Measurements from ENCODE around the gene CELA3A.
"Not testable (repeated sequence)": the region's sequence is repeated elsewhere in the genome, so short reads cannot be mapped to it uniquely, and the experiment has no call there.

Gene CELA3A

GRCh38 chr1:21974699-21975098 is 26.8 kb upstream of the CELA3A start:
- not testable (repeated sequence) for H3K27ac Mint-ChIP-seq; ATAC-seq; H3K36me3 Mint-ChIP-seq; H3K9me3 Mint-ChIP-seq; DNase-seq (ENCODE audit: low spot score in 2 of 2); H3K4me3 Mint-ChIP-seq; H3K4me1 Mint-ChIP-seq

DNA sequence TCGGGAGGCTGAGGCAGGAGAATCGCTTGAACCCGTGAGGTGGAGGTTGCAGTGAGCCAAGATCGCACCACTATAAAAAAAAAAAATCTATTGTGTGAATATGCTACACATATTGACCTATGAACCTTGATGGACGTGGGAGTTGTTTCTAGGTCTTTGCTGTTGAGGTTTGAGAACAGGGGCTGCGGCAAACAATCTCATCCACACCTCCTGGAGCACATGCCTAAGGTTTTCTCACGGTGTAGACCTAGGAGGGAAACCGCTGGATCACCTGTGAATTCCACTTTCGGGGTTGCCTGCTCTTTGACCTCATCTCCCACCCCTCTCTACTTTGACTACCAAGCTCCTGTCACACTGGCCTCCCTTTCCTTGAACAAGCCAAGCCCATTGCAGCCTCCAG is 26.2 kb upstream of the CELA3A start:
- not testable (repeated sequence) for H3K27ac Mint-ChIP-seq, H3K4me3 Mint-ChIP-seq

DNA sequence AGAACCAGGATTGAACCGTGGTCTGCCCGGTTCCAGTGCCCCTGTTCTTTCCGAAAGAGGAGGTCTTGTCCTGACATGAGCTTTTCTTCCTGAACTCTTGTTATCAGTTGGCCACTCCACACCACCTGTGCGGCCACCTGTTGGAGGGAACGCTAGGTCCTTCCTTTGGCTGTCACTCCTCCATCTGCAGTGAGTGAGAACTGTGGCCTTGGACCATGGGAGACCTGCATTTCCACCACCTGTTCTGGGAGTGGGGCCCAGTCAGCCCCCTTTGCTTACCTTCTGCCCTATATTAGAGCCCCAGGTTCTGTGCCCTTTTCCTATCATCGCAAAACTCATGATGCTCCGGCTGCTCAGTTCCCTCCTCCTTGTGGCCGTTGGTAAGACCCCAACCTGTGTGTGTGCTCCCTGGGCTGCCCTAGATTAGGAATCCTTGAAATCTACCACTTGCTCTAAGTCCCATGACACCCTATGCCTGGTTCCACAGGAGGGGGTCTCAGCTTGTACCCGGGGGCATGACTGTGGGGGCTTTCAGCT is 24.7 kb upstream of the CELA3A start, which contains the start of gene CELA3B:
Gene CELA3B, plus strand, starts transcription at position 320 of the 537 bp plus-strand sequence. Its CDS starts 18 bp downstream, at position 338.
- H3K9me3 Mint-ChIP-seq, result not testable (repeated sequence)

More for the DNA sequence above, 26.2 kb upstream of the CELA3A start:
- not testable (repeated sequence) for ATAC-seq; DNase-seq (ENCODE audit: low spot score in 2 of 2); H3K36me3 Mint-ChIP-seq; H3K9me3 Mint-ChIP-seq; H3K4me1 Mint-ChIP-seq

DNA sequence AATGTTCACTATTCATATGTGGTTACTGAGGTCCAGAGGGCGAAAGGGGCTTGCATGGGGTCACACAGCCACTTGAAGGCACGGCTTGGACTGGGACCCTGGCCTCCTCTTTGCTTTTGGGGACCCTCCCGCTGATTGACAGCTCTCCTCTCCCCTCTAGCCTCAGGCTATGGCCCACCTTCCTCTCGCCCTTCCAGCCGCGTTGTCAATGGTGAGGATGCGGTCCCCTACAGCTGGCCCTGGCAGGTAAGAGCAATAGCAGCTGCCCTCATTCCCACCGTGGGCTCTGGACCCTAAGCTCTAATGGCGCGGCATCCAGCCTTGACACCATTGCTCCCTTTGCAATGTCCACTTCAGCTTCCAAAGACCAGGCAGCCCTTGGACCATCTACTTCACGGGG is 23.2 kb upstream of the CELA3A start:
- H3K4me1 Mint-ChIP-seq; H3K9me3 Mint-ChIP-seq; DNase-seq (ENCODE audit: low spot score in 2 of 2): not testable (repeated sequence)

More for the DNA sequence above, 24.7 kb upstream of the CELA3A start, which contains the start of gene CELA3B:
- H3K4me3 Mint-ChIP-seq; H3K4me1 Mint-ChIP-seq; DNase-seq (ENCODE audit: low spot score in 2 of 2); H3K36me3 Mint-ChIP-seq; ATAC-seq; H3K27ac Mint-ChIP-seq: not testable (repeated sequence)

GRCh38 chr1:21980515-21981220 is 20.8 kb upstream of the CELA3A start:
- not testable (repeated sequence) for H3K27ac Mint-ChIP-seq; H3K9me3 Mint-ChIP-seq; DNase-seq (ENCODE audit: low spot score in 2 of 2); H3K4me3 Mint-ChIP-seq; H3K36me3 Mint-ChIP-seq; H3K4me1 Mint-ChIP-seq
- ATAC-seq, result peak; percentile 64

More for the DNA sequence above, 23.2 kb upstream of the CELA3A start:
- H3K4me3 Mint-ChIP-seq, H3K27ac Mint-ChIP-seq, ATAC-seq, H3K36me3 Mint-ChIP-seq: not testable (repeated sequence)

- ATAC-seq; H3K36me3 Mint-ChIP-seq; DNase-seq (ENCODE audit: low spot score in 2 of 2); H3K4me1 Mint-ChIP-seq; H3K27ac Mint-ChIP-seq; H3K4me3 Mint-ChIP-seq; H3K9me3 Mint-ChIP-seq: not testable (repeated sequence)
These were observed 20.2 kb upstream of the CELA3A start for GRCh38 chr1:21981253-21981652.

DNA sequence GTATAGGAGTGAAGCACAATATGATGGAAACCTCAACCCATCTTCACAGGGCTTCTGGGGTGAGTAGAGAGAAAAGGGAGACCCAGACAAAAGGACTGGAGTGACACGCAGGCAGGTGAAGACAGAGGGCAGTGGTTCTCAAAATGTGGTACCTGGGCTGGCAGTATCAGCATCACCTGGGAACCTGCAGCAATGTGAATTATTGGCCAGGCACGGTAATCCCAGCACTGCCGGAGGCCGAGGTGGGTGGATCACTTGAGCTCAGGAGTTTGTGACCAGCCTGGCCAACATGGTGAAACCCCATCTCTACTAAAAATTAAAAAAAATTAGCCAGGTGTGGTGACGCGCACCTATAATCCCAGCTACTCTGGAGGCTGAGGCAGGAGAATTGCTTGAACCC is 19.3 kb upstream of the CELA3A start:
- H3K4me1 Mint-ChIP-seq; ATAC-seq; H3K4me3 Mint-ChIP-seq; DNase-seq (ENCODE audit: low spot score in 2 of 2); H3K9me3 Mint-ChIP-seq; H3K36me3 Mint-ChIP-seq; H3K27ac Mint-ChIP-seq: not testable (repeated sequence)

DNA sequence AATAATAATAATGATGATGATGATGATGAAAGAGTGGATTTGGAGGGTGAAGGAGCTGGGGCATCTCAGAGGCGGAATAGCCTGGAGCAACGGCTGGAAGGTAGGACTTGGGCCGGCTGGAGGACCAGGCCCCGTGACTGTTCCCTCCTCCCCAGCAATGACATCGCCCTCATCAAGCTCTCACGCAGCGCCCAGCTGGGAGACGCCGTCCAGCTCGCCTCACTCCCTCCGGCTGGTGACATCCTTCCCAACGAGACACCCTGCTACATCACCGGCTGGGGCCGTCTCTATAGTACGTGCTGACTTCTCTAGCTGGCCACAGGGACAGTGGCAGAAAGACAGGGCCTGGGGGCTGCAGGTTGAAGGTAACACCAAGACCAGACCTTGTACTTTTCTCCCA is 17.9 kb upstream of the CELA3A start:
- not testable (repeated sequence) for DNase-seq (ENCODE audit: low spot score in 2 of 2); H3K4me1 Mint-ChIP-seq; ATAC-seq; H3K9me3 Mint-ChIP-seq; H3K27ac Mint-ChIP-seq; H3K4me3 Mint-ChIP-seq; H3K36me3 Mint-ChIP-seq

DNA sequence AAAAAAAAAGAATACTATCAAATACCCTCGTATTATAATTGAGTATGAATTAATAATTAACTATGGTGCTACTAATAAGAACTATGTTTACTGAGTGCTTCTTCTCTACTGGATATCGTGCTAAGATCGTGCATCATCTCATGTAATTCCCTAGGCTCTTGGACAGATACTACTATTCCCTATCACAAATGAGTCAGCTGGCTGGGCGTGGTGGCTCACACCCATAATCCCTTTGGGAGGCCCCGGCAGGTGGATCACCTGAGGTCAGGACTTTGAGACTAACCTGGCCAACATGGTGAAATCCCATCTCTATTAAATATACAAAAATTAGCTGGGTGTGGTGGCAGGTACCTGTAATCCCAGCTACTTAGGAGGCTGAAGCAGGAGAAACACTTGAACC is 15.6 kb upstream of the CELA3A start:
- H3K27ac Mint-ChIP-seq; H3K9me3 Mint-ChIP-seq; DNase-seq (ENCODE audit: low spot score in 2 of 2); H3K4me3 Mint-ChIP-seq; H3K36me3 Mint-ChIP-seq; H3K4me1 Mint-ChIP-seq; ATAC-seq: not testable (repeated sequence)

DNA sequence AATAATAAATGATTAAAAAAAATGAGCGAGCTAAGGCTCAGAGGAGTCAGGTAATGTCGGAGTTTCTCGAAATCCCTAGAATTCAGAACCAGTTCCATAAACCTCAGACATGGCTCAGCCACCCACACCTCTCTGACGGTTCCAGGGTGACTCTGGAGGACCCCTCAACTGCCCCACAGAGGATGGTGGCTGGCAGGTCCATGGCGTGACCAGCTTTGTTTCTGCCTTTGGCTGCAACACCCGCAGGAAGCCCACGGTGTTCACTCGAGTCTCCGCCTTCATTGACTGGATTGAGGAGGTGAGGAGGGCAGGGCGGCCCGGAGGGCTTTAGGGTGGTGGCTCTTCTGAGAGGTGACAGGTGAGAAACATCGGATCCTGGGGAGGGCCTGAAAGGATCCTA is 15.1 kb upstream of the CELA3A start:
- not testable (repeated sequence) for ATAC-seq; H3K36me3 Mint-ChIP-seq; H3K9me3 Mint-ChIP-seq; H3K4me1 Mint-ChIP-seq; H3K27ac Mint-ChIP-seq; DNase-seq (ENCODE audit: low spot score in 2 of 2); H3K4me3 Mint-ChIP-seq

- not testable (repeated sequence) for H3K36me3 Mint-ChIP-seq; H3K4me3 Mint-ChIP-seq; ATAC-seq; H3K4me1 Mint-ChIP-seq; H3K27ac Mint-ChIP-seq; H3K9me3 Mint-ChIP-seq; DNase-seq (ENCODE audit: low spot score in 2 of 2)
These were observed 11.6 kb upstream of the CELA3A start for GRCh38 chr1:21989672-21990393.

- not testable (repeated sequence) for H3K9me3 Mint-ChIP-seq; H3K4me3 Mint-ChIP-seq; DNase-seq (ENCODE audit: low spot score in 2 of 2); H3K4me1 Mint-ChIP-seq; H3K36me3 Mint-ChIP-seq; H3K27ac Mint-ChIP-seq; ATAC-seq
These were observed 9.3 kb upstream of the CELA3A start for GRCh38 chr1:21992186-21992585.

DNA sequence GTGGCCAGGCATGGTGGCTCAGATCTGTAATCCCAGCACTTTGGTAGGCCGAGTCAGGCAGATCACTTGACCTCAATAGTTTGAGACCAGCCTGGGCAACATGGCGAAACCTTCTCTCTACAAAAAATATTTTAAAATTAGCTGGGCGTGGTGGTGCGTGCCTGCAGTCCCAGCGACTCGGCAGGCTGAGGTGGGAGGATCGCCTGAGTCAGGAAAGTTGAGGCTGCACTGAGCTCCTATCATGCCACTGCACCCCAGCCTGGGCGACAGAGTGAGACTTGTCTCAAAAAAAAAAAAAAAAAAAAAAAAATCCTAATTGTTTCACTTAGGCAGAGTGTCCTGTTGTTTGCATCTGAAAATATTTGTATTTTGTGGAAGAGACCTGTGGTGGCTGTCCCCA is 6.7 kb upstream of the CELA3A start:
- ATAC-seq; H3K4me1 Mint-ChIP-seq; DNase-seq (ENCODE audit: low spot score in 2 of 2); H3K4me3 Mint-ChIP-seq; H3K36me3 Mint-ChIP-seq; H3K9me3 Mint-ChIP-seq; H3K27ac Mint-ChIP-seq: not testable (repeated sequence)

- H3K4me3 Mint-ChIP-seq; H3K36me3 Mint-ChIP-seq; H3K27ac Mint-ChIP-seq; ATAC-seq; DNase-seq (ENCODE audit: low spot score in 2 of 2); H3K4me1 Mint-ChIP-seq; H3K9me3 Mint-ChIP-seq: not testable (repeated sequence)
These were observed 4.8 kb upstream of the CELA3A start for GRCh38 chr1:21996663-21996970.

DNA sequence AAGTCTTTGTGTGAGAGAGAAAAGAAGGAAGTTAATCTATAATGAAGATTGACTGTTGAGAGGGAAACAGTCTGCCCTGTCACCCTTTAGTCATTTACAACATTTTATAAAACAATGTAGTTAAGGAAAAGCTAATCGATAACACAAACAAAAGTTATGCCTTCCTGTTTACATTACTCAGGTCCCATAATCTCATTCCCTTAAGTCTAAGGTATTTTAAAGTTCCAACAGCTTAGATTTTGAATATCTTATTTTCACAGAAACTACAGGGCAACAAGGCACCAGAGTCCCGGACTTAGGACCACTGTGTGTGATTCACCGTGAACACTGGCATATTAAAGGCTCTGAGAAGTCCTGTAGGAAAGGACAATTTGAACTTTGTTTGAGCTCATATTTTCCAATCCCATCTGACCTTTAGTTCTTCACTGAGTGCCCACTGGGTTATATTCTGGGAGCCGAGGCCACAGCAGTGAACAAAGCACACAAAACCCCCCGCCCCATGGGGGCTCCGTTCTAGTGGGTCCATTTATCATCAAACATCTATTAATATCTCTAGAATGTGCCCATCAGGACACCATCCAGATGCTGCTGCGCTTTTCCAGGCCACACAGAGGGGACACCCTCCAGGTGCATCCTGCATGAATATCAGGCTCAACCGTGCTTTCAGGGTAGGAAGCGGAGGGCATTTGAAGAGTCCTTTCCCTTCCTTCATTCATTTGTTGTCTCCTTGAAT is 3.4 kb upstream of the CELA3A start:
- H3K9me3 Mint-ChIP-seq; H3K4me1 Mint-ChIP-seq; H3K36me3 Mint-ChIP-seq; DNase-seq (ENCODE audit: low spot score in 2 of 2); ATAC-seq; H3K27ac Mint-ChIP-seq; H3K4me3 Mint-ChIP-seq: not testable (repeated sequence)

Measured in stimulated activated effector memory CD8-positive, alpha-beta T cell treated with anti-CD3 and anti-CD28 coated beads, Interleukin-12 subunit alpha, Interleukin-12 subunit beta, amount 100 ng/mL, for 72 hours (primary cell).